GM19463 (cell line): ENCODE data around the gene MYBPHL.

Experiments used
- ATAC-seq: cut with Tn5 transposase; IDR thresholded peaks from one replicate; pipeline ENCODE4 v1.9.1; 2021; ENCODE audit warnings: mild to moderate bottlenecking, moderate library complexity; ENCODE audit not compliant: unreplicated experiment

MYBPHL gene

GRCh38 chr1:109266965-109267364 lies 39.8 kb downstream of the MYBPHL start:
- ATAC-seq = no peak

GRCh38 chr1:109265741-109266330 lies 41.0 kb downstream of the MYBPHL start:
- no peak for ATAC-seq

GRCh38 chr1:109265016-109265415 lies 41.8 kb downstream of the MYBPHL start:
- no peak for ATAC-seq

- no peak for ATAC-seq
Observed at GRCh38 chr1:109264379-109264755, 42.4 kb downstream of the MYBPHL start.

GRCh38 chr1:109263597-109264378 lies 43.0 kb downstream of the MYBPHL start:
- ATAC-seq = peak; percentile 67

GRCh38 chr1:109263234-109263596 lies 43.6 kb downstream of the MYBPHL start:
- no peak for ATAC-seq

GRCh38 chr1:109262231-109263055 lies 44.4 kb downstream of the MYBPHL start:
- ATAC-seq = no peak

- ATAC-seq = no peak
Observed at GRCh38 chr1:109261578-109261977, 45.2 kb downstream of the MYBPHL start.

GRCh38 chr1:109261006-109261405 lies 45.8 kb downstream of the MYBPHL start:
- ATAC-seq = no peak

- ATAC-seq = no peak
Observed at GRCh38 chr1:109259674-109260557, 46.9 kb downstream of the MYBPHL start.

GRCh38 chr1:109258481-109259466 lies 48.0 kb downstream of the MYBPHL start:
- ATAC-seq = no peak

GRCh38 chr1:109257682-109258421 lies 49.0 kb downstream of the MYBPHL start:
- ATAC-seq = no peak

- ATAC-seq = no peak
Observed at GRCh38 chr1:109256971-109257681, 49.7 kb downstream of the MYBPHL start.

- no peak for ATAC-seq
Observed at GRCh38 chr1:109256085-109256484, 50.7 kb downstream of the MYBPHL start.

- no peak for ATAC-seq
Observed at GRCh38 chr1:109255678-109256077, 51.1 kb downstream of the MYBPHL start.

GRCh38 chr1:109255097-109255651 lies 51.6 kb downstream of the MYBPHL start:
- ATAC-seq = no peak

- ATAC-seq = no peak
Observed at GRCh38 chr1:109254621-109255096, 52.2 kb downstream of the MYBPHL start.
